ENCODE measurements around the gene MON2. TPM values are rescaled to one million over a fixed set of nuclear protein-coding genes. Genes with fewer than 3 reads are reported as not detected.
"Not testable (repeated sequence)": the region's sequence is repeated elsewhere in the genome, so short reads cannot be mapped to it uniquely, and the experiment has no call there.

Gene MON2
- total RNA-seq, 1 donor from 2014 or later: 16.9 TPM

DNA sequence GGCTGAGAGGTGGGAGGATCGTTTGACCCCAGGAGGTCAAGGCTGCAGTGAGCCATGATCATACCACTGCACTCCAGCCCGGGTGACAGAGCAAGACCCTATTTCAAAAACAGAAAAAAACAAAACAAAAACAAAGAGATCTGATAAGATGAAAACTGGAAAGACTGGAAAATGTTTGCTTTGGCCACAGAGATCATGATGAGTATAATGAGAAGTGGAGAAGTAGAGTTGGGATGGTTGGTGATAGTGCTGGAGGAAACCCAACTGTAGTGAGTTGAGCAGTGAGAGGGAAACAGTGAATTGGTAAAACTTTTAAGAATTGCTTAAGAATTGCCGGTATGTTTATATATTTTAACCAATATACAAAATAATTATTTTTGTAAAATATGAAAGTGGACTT, 39.2 kb downstream of the MON2 start:
- no peak for DNase-seq (ENCODE audit: low read depth)
- Histone ChIP-seq H3K36me3 (ENCODE audit: control insufficient read depth, insufficient read depth, low read length) (no peaks in the 10 kb centered on the region), H3K27me3 (ENCODE audit: control insufficient read depth, insufficient read depth, low read length) (no peaks in the 10 kb centered on the region), H3K4me3 (ENCODE audit: low read depth, low read length) (no peak overlapping the region)
- TF ChIP-seq CTCF (IDR thresholded peaks at IDR 0.05; ENCODE audit: insufficient read depth, low read length, poor library complexity, severe bottlenecking): no peak

- no peaks in the 10 kb centered on the region for H3K27me3 ChIP-seq (ENCODE audit: control insufficient read depth, insufficient read depth, low read length)
- no peaks in the 10 kb centered on the region for H3K36me3 ChIP-seq (ENCODE audit: control insufficient read depth, insufficient read depth, low read length)
- H3K4me3 ChIP-seq (ENCODE audit: low read depth, low read length): no peak overlapping the region
- TF ChIP-seq CTCF (IDR thresholded peaks at IDR 0.05; ENCODE audit: insufficient read depth, low read length, poor library complexity, severe bottlenecking): no peak
- DNase-seq (ENCODE audit: low read depth): no peak
Observed at GRCh38 chr12:62512901-62513300, 46.3 kb downstream of the MON2 start.

DNA sequence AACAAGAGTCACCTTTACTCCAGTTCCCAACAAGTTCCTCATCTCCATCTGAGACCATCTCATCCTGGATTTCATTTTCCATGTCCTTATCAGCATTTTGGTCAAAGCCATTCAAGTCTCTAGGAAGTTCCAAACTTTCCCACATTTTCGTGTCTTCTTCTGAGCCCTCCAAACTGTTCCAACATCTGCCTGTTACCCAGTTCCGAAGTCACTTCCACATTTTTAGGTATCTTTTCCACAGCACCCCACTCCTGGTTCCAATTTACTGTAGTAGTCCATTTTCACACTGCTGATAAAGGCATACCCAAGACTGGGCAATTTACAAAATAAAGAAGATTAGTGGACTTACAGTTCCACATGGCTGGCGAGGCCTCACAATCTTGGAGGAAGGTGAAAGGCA, 47.5 kb downstream of the MON2 start:
- not testable (repeated sequence) for H3K4me3 ChIP-seq (ENCODE audit: low read depth, low read length); H3K36me3 ChIP-seq (ENCODE audit: control insufficient read depth, insufficient read depth, low read length); DNase-seq (ENCODE audit: low read depth); H3K27me3 ChIP-seq (ENCODE audit: control insufficient read depth, insufficient read depth, low read length)

DNA sequence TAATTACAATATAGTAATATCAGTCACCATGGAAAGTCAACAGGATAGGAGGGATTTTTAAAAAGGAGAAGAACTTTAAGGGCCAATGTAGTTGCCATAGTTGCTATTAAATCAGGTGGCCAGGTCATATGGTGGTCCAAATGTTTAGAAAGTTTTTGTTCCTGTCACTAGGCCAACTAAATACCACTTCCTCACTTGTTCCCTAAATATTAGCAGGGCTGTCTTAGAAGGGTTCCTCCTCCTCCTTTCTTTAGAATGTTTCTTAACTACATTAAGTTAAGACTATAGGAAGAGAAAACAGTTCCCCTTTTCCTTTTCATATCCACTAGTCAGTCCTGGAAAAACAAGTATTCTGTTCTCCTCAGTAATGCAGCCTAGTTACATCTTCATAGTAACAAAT, 50.3 kb downstream of the MON2 start:
- TF ChIP-seq CTCF (IDR thresholded peaks at IDR 0.05; ENCODE audit: insufficient read depth, low read length, poor library complexity, severe bottlenecking): no peak
- no peaks in the 10 kb centered on the region for H3K36me3 ChIP-seq (ENCODE audit: control insufficient read depth, insufficient read depth, low read length)
- no peak for DNase-seq (ENCODE audit: low read depth)
- no peak overlapping the region for H3K4me3 ChIP-seq (ENCODE audit: low read depth, low read length)
- no peaks in the 10 kb centered on the region for H3K27me3 ChIP-seq (ENCODE audit: control insufficient read depth, insufficient read depth, low read length)

- Histone ChIP-seq H3K27me3 (ENCODE audit: control insufficient read depth, insufficient read depth, low read length) (no peaks in the 10 kb centered on the region), H3K4me3 (ENCODE audit: low read depth, low read length) (no peak overlapping the region), H3K36me3 (ENCODE audit: control insufficient read depth, insufficient read depth, low read length) (no peaks in the 10 kb centered on the region)
- no peak for TF ChIP-seq CTCF (IDR thresholded peaks at IDR 0.05; ENCODE audit: insufficient read depth, low read length, poor library complexity, severe bottlenecking)
- DNase-seq (ENCODE audit: low read depth): no peak
Observed at GRCh38 chr12:62517887-62518286, 51.3 kb downstream of the MON2 start.

DNA sequence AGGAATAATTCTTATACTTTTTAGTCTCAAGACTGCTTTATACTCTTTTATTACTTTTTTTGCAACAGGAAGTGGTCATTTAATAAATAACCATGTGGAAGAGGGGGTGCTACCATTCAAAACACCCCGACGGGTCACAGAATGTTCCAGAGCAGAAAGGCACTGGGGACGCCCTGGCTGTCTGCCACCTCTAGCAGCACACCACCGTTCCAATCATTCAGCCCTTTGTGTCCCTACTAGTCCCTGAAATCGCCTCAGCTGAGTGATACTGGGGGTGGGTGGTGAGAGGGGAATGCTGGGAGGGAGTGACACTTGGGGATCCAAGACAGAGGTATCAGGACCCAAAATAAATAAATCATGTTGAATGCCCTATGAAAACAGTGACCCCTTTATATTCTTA, 52.4 kb downstream of the MON2 start:
- Histone ChIP-seq H3K4me3 (ENCODE audit: low read depth, low read length) (no peak overlapping the region), H3K27me3 (ENCODE audit: control insufficient read depth, insufficient read depth, low read length) (no peaks in the 10 kb centered on the region), H3K36me3 (ENCODE audit: control insufficient read depth, insufficient read depth, low read length) (no peaks in the 10 kb centered on the region)
- no peak for DNase-seq (ENCODE audit: low read depth)
- no peak for TF ChIP-seq CTCF (IDR thresholded peaks at IDR 0.05; ENCODE audit: insufficient read depth, low read length, poor library complexity, severe bottlenecking)
